Mesenchymal stem cell (in vitro differentiated cells and primary cell): ENCODE measurements around the gene SLC4A1.
A peak's percentile ranks its signal among the peaks of the same experiment; 100 is the strongest.

Experiments
- DNase-seq: peaks from one replicate; pipeline ENCODE4 v3.0.0-alpha.2; 2013
- H2AFZ ChIP-seq: one replicate; pipeline ENCODE4 v1.6.1; 2013; ENCODE audit warnings: low read depth, mild to moderate bottlenecking, control low read depth, inconsistent platforms, low read length, moderate library complexity
- H2AK5ac ChIP-seq: 2 replicates; pipeline ENCODE4 v1.6.1; 2013; ENCODE audit warnings: low read length, moderate library complexity, mild to moderate bottlenecking, inconsistent platforms; ENCODE audit not compliant: severe bottlenecking
- H2BK120ac ChIP-seq: one replicate; pipeline ENCODE4 v1.6.1; 2013; ENCODE audit warnings: low read depth, mild to moderate bottlenecking, inconsistent platforms, low read length, moderate library complexity
- H2BK12ac ChIP-seq, 2 experiments: one replicate each; pipeline ENCODE4 v1.6.1; 2013; ENCODE audit warnings: inconsistent platforms in 2 of 2, low read length in 2 of 2, mild to moderate bottlenecking in 2 of 2, moderate library complexity in 2 of 2, control low read depth in 1 of 2
- H2BK15ac ChIP-seq: one replicate; pipeline ENCODE4 v1.6.1; 2013; ENCODE audit warnings: mild to moderate bottlenecking, low read depth, inconsistent platforms; ENCODE audit not compliant: poor library complexity, severe bottlenecking
- H2BK5ac ChIP-seq: 2 replicates; pipeline ENCODE4 v1.6.1; 2013; ENCODE audit warnings: low read depth, mild to moderate bottlenecking, low read length, control low read depth, inconsistent platforms; ENCODE audit not compliant: poor library complexity, severe bottlenecking
- H3K14ac ChIP-seq, 2 experiments: one replicate each; pipeline ENCODE4 v1.6.1; 2013; ENCODE audit warnings: inconsistent platforms in 2 of 2, low read length in 2 of 2, control low read depth in 1 of 2, mild to moderate bottlenecking in 1 of 2, moderate library complexity in 1 of 2
- H3K18ac ChIP-seq, 2 experiments: one replicate each; pipeline ENCODE4 v1.6.1; 2013; ENCODE audit warnings: inconsistent platforms in 2 of 2, low read length in 2 of 2, control low read depth in 1 of 2, low read depth in 1 of 2, mild to moderate bottlenecking in 1 of 2
- H3K23ac ChIP-seq, 2 experiments: one replicate each; pipeline ENCODE4 v1.6.1; 2013; ENCODE audit warnings: inconsistent platforms in 2 of 2, low read length in 2 of 2, mild to moderate bottlenecking in 2 of 2, moderate library complexity in 2 of 2, control low read depth in 1 of 2
- H3K27ac ChIP-seq: 2 replicates; pipeline ENCODE4 v1.5.1; 2013; ENCODE audit warnings: mild to moderate bottlenecking, moderate library complexity, low read length, control low read depth, inconsistent platforms; ENCODE audit not compliant: poor library complexity, severe bottlenecking
- H3K27me3 ChIP-seq, 2 experiments: 2 replicates each; pipeline versions ENCODE4 v1.6.1 to v1.7.0; 2013; ENCODE audit warnings: low read length in 2 of 2, mild to moderate bottlenecking in 2 of 2, moderate library complexity in 2 of 2, control low read depth in 1 of 2, inconsistent platforms in 1 of 2; ENCODE audit not compliant: control insufficient read depth in 1 of 2, insufficient read depth in 1 of 2
- H3K36me3 ChIP-seq, 2 experiments: 2 replicates each; pipeline versions ENCODE4 v1.6.1 to v1.7.0; 2013; ENCODE audit warnings: low read length in 2 of 2, control low read depth in 1 of 2, inconsistent platforms in 1 of 2, low read depth in 1 of 2, mild to moderate bottlenecking in 1 of 2; ENCODE audit not compliant: insufficient read depth in 2 of 2, control insufficient read depth in 1 of 2
- H3K4ac ChIP-seq, 2 experiments: one replicate each; pipeline ENCODE4 v1.6.1; 2013; ENCODE audit warnings: inconsistent platforms in 2 of 2, low read length in 2 of 2, mild to moderate bottlenecking in 2 of 2, moderate library complexity in 2 of 2, control low read depth in 1 of 2, low read depth in 1 of 2
- H3K4me1 ChIP-seq: 2 replicates; pipeline ENCODE4 v1.6.1; 2013; ENCODE audit warnings: low read depth, low read length, control low read depth; ENCODE audit not compliant: control insufficient read depth, insufficient read depth
- H3K4me2 ChIP-seq: 2 replicates; pipeline ENCODE4 v1.6.1; 2013; ENCODE audit warnings: low read length, mild to moderate bottlenecking, inconsistent platforms; ENCODE audit not compliant: poor library complexity, severe bottlenecking
- H3K4me3 ChIP-seq, 2 experiments: 2 replicates each; pipeline versions ENCODE4 v1.5.1 to v1.7.0; 2013; ENCODE audit warnings: low read length in 2 of 2, mild to moderate bottlenecking in 2 of 2, control low read depth in 1 of 2, low read depth in 1 of 2; ENCODE audit not compliant: insufficient read depth in 1 of 2
- H3K79me1 ChIP-seq: replicated peaks from 2 replicates; pipeline ENCODE4 v1.6.1; 2013; ENCODE audit warnings: mild to moderate bottlenecking, control low read depth, low read length, inconsistent platforms; ENCODE audit not compliant: poor library complexity, severe bottlenecking
- H3K9ac ChIP-seq: 2 replicates; pipeline ENCODE4 v1.7.0; 2013; ENCODE audit warnings: mild to moderate bottlenecking, low read length, moderate library complexity
- H3K9me3 ChIP-seq: 2 replicates; pipeline ENCODE4 v1.7.0; 2013; ENCODE audit warnings: mild to moderate bottlenecking, low read length; ENCODE audit not compliant: control insufficient read depth
- H4K8ac ChIP-seq: one replicate; pipeline ENCODE4 v1.6.1; 2013; ENCODE audit warnings: inconsistent platforms, mild to moderate bottlenecking, low read length, moderate library complexity
- H4K91ac ChIP-seq: one replicate; pipeline ENCODE4 v1.6.1; 2013; ENCODE audit warnings: mild to moderate bottlenecking, low read length, inconsistent platforms
- WGBS: methylation state at CpG from one replicate; pipeline ENCODE4 v1.1.7; 2013; ENCODE audit warnings: mixed read lengths; 5-methylcytosine and 5-hydroxymethylcytosine counted together

Gene SLC4A1

DNA sequence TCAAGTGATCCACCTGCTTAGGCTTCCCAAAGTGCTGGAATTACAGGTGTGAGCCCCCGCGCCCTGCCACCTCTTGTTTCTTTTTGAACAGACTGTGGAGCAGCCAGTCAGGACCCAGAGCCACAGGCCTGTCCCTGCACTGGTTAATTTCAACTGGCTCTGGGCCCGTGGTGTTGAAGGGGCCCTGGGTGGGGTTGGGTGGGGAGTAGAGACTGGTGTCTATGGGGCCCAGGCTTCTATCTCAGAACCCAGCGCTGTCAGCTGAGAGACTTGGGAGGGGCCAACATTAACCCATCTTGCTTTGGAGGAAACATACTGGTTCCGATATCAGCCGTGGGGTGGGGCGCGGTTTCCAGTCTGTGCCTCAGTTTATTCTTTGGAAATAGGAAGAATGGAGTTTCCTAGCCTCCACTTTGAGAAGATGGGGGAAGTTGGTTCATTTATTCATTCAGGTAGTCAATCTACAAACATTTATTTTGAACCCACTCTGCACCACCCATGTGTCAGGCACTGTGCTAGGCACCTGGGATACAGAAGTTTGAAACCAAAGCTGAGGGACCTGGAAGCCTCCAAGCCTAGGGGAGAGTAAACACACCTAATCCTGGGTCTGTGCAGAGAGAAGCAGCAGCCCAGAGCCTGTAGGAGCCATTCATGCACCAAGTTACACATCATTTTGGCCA is 15.5 kb upstream of the SLC4A1 start:
- Histone ChIP-seq H2BK15ac (no peak overlapping the region), H4K8ac (no peak overlapping the region), H3K4ac (no peak overlapping the region), H2BK120ac (no peak overlapping the region), H2BK5ac (no peak overlapping the region), H3K23ac (no peak overlapping the region), H3K4me1 (peaks cover 14% of the 10 kb centered on the region), H3K14ac (no peak overlapping the region), H3K4me3 (no peak overlapping the region), H3K4me2 (no peak overlapping the region), H3K18ac (no peak overlapping the region), H2BK12ac (no peak overlapping the region), H4K91ac (no peak overlapping the region), H3K36me3 (no peaks in the 10 kb centered on the region), H3K9ac (no peak overlapping the region), H2AK5ac (no peak overlapping the region), H2AFZ (no peak overlapping the region), H3K79me1 (no peaks in the 10 kb centered on the region), H3K27me3 (peaks cover 8 to 13% of the 10 kb centered on the region in 2 experiments), H3K9me3 (no peaks in the 10 kb centered on the region), H3K27ac (no peak overlapping the region)
- 97% methylated on average over 8 of the region's 8 CpGs for WGBS
- DNase-seq, result no peak

DNA sequence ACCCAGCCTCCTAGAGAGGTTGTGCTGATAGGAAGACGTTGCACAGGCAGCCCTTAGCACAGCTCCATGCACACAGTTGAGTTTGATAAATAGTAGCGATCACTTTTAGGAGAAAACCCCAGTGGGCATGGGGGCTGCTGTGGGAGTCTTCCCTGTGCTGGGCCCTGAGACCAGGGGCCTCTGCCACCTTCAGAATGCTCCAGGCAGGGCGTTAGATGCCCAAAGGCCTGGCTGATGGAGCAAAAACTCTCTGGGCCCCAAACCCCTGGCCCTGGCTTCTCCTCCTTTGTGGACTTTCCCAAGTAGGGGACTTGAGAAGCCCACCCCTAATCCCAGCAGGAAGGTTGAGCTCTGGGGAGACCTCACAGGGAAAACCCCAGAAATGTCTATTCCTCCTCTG is 14.3 kb upstream of the SLC4A1 start:
- Histone ChIP-seq H3K9ac (no peak overlapping the region), H3K14ac (no peak overlapping the region), H2BK120ac (no peak overlapping the region), H3K4me3 (no peak overlapping the region), H3K27me3 (peaks cover 0 to 4% of the 10 kb centered on the region in 2 experiments), H2AK5ac (no peak overlapping the region), H2BK12ac (no peak overlapping the region), H2AFZ (no peak overlapping the region), H3K27ac (no peak overlapping the region), H3K4ac (no peak overlapping the region), H3K9me3 (no peaks in the 10 kb centered on the region), H3K4me2 (no peak overlapping the region), H3K23ac (no peak overlapping the region), H4K91ac (peak overlapping the region; percentile 18), H2BK15ac (no peak overlapping the region), H4K8ac (no peak overlapping the region), H3K79me1 (no peaks in the 10 kb centered on the region), H3K18ac (no peak overlapping the region), H2BK5ac (no peak overlapping the region), H3K4me1 (peaks cover 14% of the 10 kb centered on the region), H3K36me3 (no peaks in the 10 kb centered on the region)
- no peak for DNase-seq
- 53% methylated on average over 3 of the region's 3 CpGs for WGBS

DNA sequence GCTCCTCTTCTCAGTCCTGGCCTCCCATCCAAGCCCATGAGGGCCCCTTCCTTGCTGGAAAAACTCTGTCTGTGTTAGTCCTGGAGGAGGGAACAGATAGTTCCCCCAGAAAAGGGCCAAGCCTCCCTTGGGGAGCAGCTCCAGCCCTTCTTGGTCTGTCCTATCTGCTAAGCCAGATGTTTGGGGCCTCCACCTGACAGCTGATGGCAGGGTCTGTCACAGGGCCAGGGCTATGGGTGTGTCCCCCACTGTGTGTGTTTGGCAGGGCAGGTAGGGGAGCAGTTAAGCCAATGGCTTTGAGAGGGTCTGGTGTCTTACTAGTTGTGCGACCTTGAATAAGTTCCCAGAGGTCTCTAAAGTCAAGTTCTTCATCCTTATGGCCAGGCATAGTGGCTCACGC is 13.6 kb upstream of the SLC4A1 start:
- no peak overlapping the region for H3K4me2 ChIP-seq
- H3K14ac ChIP-seq, result no peak overlapping the region
- H3K9ac ChIP-seq, result no peak overlapping the region
- no peaks in the 10 kb centered on the region for H3K36me3 ChIP-seq
- no peak overlapping the region for H2AK5ac ChIP-seq
- no peak overlapping the region for H2BK15ac ChIP-seq
- H4K91ac ChIP-seq, result peak overlapping the region; percentile 1
- no peak overlapping the region for H2AFZ ChIP-seq
- no peaks in the 10 kb centered on the region for H3K9me3 ChIP-seq
- H2BK12ac ChIP-seq, result no peak overlapping the region
- no peaks in the 10 kb centered on the region for H3K79me1 ChIP-seq
- WGBS, result 100% methylated on average over 1 of the region's 2 CpGs
- H3K27me3 ChIP-seq, result peaks cover 0 to 4% of the 10 kb centered on the region in 2 experiments
- H2BK120ac ChIP-seq, result no peak overlapping the region
- H2BK5ac ChIP-seq, result no peak overlapping the region
- H3K23ac ChIP-seq, result no peak overlapping the region
- H3K27ac ChIP-seq, result no peak overlapping the region
- DNase-seq, result no peak
- no peak overlapping the region for H3K4ac ChIP-seq
- no peak overlapping the region for H3K18ac ChIP-seq
- peaks cover 14% of the 10 kb centered on the region for H3K4me1 ChIP-seq
- no peak overlapping the region for H3K4me3 ChIP-seq
- H4K8ac ChIP-seq, result no peak overlapping the region

DNA sequence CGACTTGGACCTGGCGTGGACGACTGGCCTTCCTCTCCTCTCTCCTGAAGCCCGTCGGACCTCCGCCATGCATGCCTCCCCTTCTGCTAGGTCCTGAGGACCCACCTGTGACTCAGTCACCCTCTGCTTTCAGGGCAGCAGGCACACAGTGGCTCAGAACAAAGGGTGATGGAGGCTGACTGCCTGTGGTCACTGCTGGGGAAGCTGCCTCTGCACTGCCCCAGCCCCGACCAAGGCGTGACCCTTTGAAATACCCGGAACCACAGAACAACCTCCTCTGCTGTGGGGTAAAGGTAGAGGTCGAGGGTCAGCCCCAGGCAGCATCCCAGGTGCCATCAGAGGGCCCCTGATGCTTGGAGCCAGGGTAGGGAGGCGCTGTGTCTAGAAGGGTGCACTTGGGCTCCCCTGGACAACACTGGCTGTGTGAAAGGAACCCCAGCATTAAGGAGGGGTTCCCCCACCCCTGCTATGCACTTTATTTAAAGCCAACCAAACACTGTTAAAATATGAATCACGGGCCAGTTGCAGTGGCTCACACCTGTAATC is 12.5 kb upstream of the SLC4A1 start:
- Histone ChIP-seq H3K9me3 (no peaks in the 10 kb centered on the region), H3K4ac (peak overlapping the region in 1 of 2 experiments; percentile 42), H3K14ac (peak overlapping the region in 1 of 2 experiments; percentile 66), H3K4me3 (no peak overlapping the region), H2BK120ac (no peak overlapping the region), H3K4me2 (no peak overlapping the region), H3K36me3 (no peaks in the 10 kb centered on the region), H4K91ac (peak overlapping the region; percentile 70), H2BK12ac (peak overlapping the region; percentile 57 to 96), H3K4me1 (peaks cover 14% of the 10 kb centered on the region), H3K79me1 (no peaks in the 10 kb centered on the region), H2BK15ac (no peak overlapping the region), H3K9ac (no peak overlapping the region), H3K27me3 (peaks cover 0 to 4% of the 10 kb centered on the region in 2 experiments), H3K23ac (no peak overlapping the region), H2AK5ac (peak overlapping the region; percentile 21), H3K18ac (peak overlapping the region in 1 of 2 experiments; percentile 62), H2BK5ac (no peak overlapping the region), H3K27ac (no peak overlapping the region), H2AFZ (no peak overlapping the region), H4K8ac (no peak overlapping the region)
- WGBS, result 84% methylated on average over 12 of the region's 12 CpGs
- no peak for DNase-seq
